Activated CD4-positive, alpha-beta T cell treated with anti-CD3 and anti-CD28 coated beads, Interleukin-2, amount 10 ng/mL, durations not matched to agents 24 days and 14 days (primary cell): Measurements from ENCODE around the gene RASIP1. TPM values are rescaled to one million over a fixed set of nuclear protein-coding genes. Genes with fewer than 3 reads are reported as not detected.

Experiments
- DNase-seq: peaks from one replicate; pipeline ENCODE4 v3.0.0; 2022
- H3K27ac Mint-ChIP-seq: one replicate; pipeline ENCODE4 v1.8.0; 2022; ENCODE audit warnings: mild to moderate bottlenecking, mixed read lengths
- H3K27me3 Mint-ChIP-seq: one replicate; pipeline ENCODE4 v1.8.0; 2022; ENCODE audit warnings: mixed read lengths
- H3K36me3 Mint-ChIP-seq: one replicate; pipeline ENCODE4 v1.8.0; 2022; ENCODE audit warnings: low read depth, mild to moderate bottlenecking, mixed read lengths
- H3K4me1 Mint-ChIP-seq: one replicate; pipeline ENCODE4 v1.8.0; 2021; ENCODE audit warnings: mixed read lengths
- H3K4me3 Mint-ChIP-seq: one replicate; pipeline ENCODE4 v1.8.0; 2022; ENCODE audit warnings: mild to moderate bottlenecking, moderate library complexity, mixed read lengths
- H3K9me3 Mint-ChIP-seq: one replicate; pipeline ENCODE4 v1.8.0; 2021; ENCODE audit warnings: mixed read lengths
- intact Hi-C: fragments of 100-400 bp; cut with micrococcal nuclease; formaldehyde crosslinking; loops from one replicate; pipeline ENCODE4 v1.15.1; 2023
- total RNA-seq: library from RNA; stranded (reverse); gene quantifications from 2 replicates; pipeline ENCODE4 v1.2.3, GENCODE V29; 2022

The RASIP1 gene
- total RNA-seq, 1 donor from 2014 or later = 0.82 TPM

- Mint-ChIP-seq H3K4me1 (peaks cover 7% of the 10 kb centered on the region), H3K9me3 (peaks cover 6% of the 10 kb centered on the region), H3K27ac (no peak overlapping the region), H3K27me3 (no peaks in the 10 kb centered on the region), H3K4me3 (no peak overlapping the region), H3K36me3 (no peaks in the 10 kb centered on the region)
- no peak for DNase-seq
- intact Hi-C loops = loop anchor here (2.0 kb wide), 1 partner anchor 64 kb away; no protein-coding TSS in a partner anchor
These were observed 66.1 kb downstream of the RASIP1 start for GRCh38 chr19:48674216-48674809.

- no peaks in the 10 kb centered on the region for H3K36me3 Mint-ChIP-seq
- intact Hi-C loops = loop anchor here (2.0 kb wide), 1 partner anchor 65 kb away; no protein-coding TSS in a partner anchor
- no peak for DNase-seq
- no peak overlapping the region for H3K4me3 Mint-ChIP-seq
- H3K27ac Mint-ChIP-seq = no peak overlapping the region
- H3K9me3 Mint-ChIP-seq = peaks cover 10% of the 10 kb centered on the region
- H3K4me1 Mint-ChIP-seq = peaks cover 7% of the 10 kb centered on the region
- H3K27me3 Mint-ChIP-seq = no peaks in the 10 kb centered on the region
These were observed 66.8 kb downstream of the RASIP1 start for GRCh38 chr19:48673436-48674100.

GRCh38 chr19:48672994-48673393 is 67.4 kb downstream of the RASIP1 start, which contains the start of gene NTN5:
TSS of gene NTN5 (minus strand) at chr19:48673017. CDS start at chr19:48670986, 2,031 bp downstream.
- H3K9me3 Mint-ChIP-seq = peaks cover 10% of the 10 kb centered on the region
- H3K27me3 Mint-ChIP-seq = no peaks in the 10 kb centered on the region
- H3K4me3 Mint-ChIP-seq = no peak within 1 kb of the TSS
- H3K27ac Mint-ChIP-seq = no peak within 1 kb of the TSS
- H3K4me1 Mint-ChIP-seq = peaks cover 7% of the 10 kb centered on the region
- DNase-seq = no peak
- no peaks in the 10 kb centered on the region for H3K36me3 Mint-ChIP-seq
- intact Hi-C loops = no loop called here

- peaks cover 7% of the 10 kb centered on the region for H3K4me1 Mint-ChIP-seq
- H3K27ac Mint-ChIP-seq = peak overlapping the region; percentile 45
- no peak for DNase-seq
- H3K9me3 Mint-ChIP-seq = peaks cover 10% of the 10 kb centered on the region
- no peaks in the 10 kb centered on the region for H3K36me3 Mint-ChIP-seq
- intact Hi-C loops = no loop called here
- H3K27me3 Mint-ChIP-seq = no peaks in the 10 kb centered on the region
- no peak overlapping the region for H3K4me3 Mint-ChIP-seq
These were observed 68.9 kb downstream of the RASIP1 start for GRCh38 chr19:48671446-48671995.

- no peaks in the 10 kb centered on the region for H3K27me3 Mint-ChIP-seq
- peaks cover 7% of the 10 kb centered on the region for H3K4me1 Mint-ChIP-seq
- peak overlapping the region; percentile 45 for H3K27ac Mint-ChIP-seq
- no peaks in the 10 kb centered on the region for H3K36me3 Mint-ChIP-seq
- DNase-seq = no peak
- intact Hi-C loops = no loop called here
- no peak overlapping the region for H3K4me3 Mint-ChIP-seq
- H3K9me3 Mint-ChIP-seq = peaks cover 10% of the 10 kb centered on the region
These were observed 69.5 kb downstream of the RASIP1 start for GRCh38 chr19:48670699-48671445.

Other genes starting within 250 kb of the RASIP1 start
- 3.0 and 3.6 TPM in 2 replicates for gene LMTK3, start 228.8 kb downstream of the RASIP1 start, total RNA-seq
- gene SULT2B1, start 188.4 kb downstream of the RASIP1 start, total RNA-seq = not detected in 2 replicates
- not detected in 2 replicates for gene SPACA4, start 133.9 kb downstream of the RASIP1 start, total RNA-seq
- gene FAM83E, start 125.5 kb downstream of the RASIP1 start, total RNA-seq = 5.1 and 6.4 TPM in 2 replicates
- 1,885 and 1,938 TPM in 2 replicates for gene RPL18, start 121.4 kb downstream of the RASIP1 start, total RNA-seq
- 36.4 and 39.0 TPM in 2 replicates for gene SPHK2, start 121.1 kb downstream of the RASIP1 start, total RNA-seq
- gene DBP, start 103.2 kb downstream of the RASIP1 start, total RNA-seq = 10.7 and 11.2 TPM in 2 replicates
- gene CA11, start 94.4 kb downstream of the RASIP1 start, total RNA-seq = 10.9 and 12.5 TPM in 2 replicates
- 0.30 and 0.78 TPM in 2 replicates for gene NTN5, start 67.6 kb downstream of the RASIP1 start, total RNA-seq
- not detected in 2 replicates for gene FUT2, start 44.6 kb downstream of the RASIP1 start, total RNA-seq
- gene MAMSTR, start 20.9 kb downstream of the RASIP1 start, total RNA-seq = 1.2 and 1.4 TPM in 2 replicates
- gene IZUMO1, start 6.3 kb upstream of the RASIP1 start, total RNA-seq = 0.21 TPM in 1 of 2 replicates, not detected in the other
- gene FUT1, start 12.0 kb upstream of the RASIP1 start, total RNA-seq = 0.23 and 0.26 TPM in 2 replicates
- not detected in 2 replicates for gene FGF21, start 14.9 kb upstream of the RASIP1 start, total RNA-seq
- gene BCAT2, start 70.4 kb upstream of the RASIP1 start, total RNA-seq = 90.3 and 95.7 TPM in 2 replicates
- 0.44 and 0.47 TPM in 2 replicates for gene HSD17B14, start 95.9 kb upstream of the RASIP1 start, total RNA-seq
- gene PLEKHA4, start 128.0 kb upstream of the RASIP1 start, total RNA-seq = 1.8 and 1.9 TPM in 2 replicates
- 40.5 and 42.1 TPM in 2 replicates for gene PPP1R15A, start 131.8 kb upstream of the RASIP1 start, total RNA-seq
- not detected in 2 replicates for gene TULP2, start 158.1 kb upstream of the RASIP1 start, total RNA-seq
- 116 and 117 TPM in 2 replicates for gene NUCB1, start 159.7 kb upstream of the RASIP1 start, total RNA-seq
- 0.35 TPM in 1 of 2 replicates, not detected in the other for gene DHDH, start 193.1 kb upstream of the RASIP1 start, total RNA-seq
- 257 and 298 TPM in 2 replicates for gene BAX, start 214.3 kb upstream of the RASIP1 start, total RNA-seq
- 696 and 697 TPM in 2 replicates for gene FTL, start 224.7 kb upstream of the RASIP1 start, total RNA-seq